ENCODE data around the gene PSMG1. TPM values are rescaled to one million over a fixed set of nuclear protein-coding genes. Genes with fewer than 3 reads are reported as not detected.

Gene PSMG1
- total RNA-seq, 2 donors from 2014 or later: 10.5 to 14.6 TPM

DNA sequence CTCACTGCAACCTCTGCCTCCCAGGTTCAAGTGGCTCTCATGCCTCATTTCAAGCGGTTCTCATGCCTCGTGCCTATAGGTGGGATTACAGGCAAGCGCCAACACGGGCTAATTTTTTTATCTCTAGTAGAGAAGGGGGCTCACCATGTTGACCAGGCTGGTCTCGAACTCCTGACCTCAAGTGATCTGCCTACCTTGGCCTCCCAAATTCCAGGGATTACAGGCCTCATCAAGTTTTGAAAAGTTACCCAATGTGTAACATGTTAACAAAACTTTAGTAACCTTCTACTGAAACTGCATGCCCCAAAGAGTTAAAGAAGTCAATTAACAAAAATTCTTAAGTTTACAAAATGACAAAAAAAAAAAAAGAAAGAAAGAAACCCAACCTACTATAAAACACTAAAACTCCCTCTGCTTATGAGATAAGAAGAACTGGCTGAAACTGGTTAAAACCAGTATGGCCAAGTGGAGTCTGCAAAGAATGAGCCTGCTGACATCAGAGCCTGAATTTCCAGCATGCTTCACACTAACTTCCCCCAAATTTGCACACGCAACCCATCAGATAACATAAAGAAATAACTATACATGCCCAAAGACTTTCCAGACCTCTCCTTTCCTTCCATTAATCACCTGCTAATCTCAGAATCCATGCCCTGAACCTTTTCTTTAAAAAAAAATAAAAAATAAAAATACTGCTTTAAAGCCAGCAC, 25.5 kb upstream of the PSMG1 start:
- H3K4me1 Mint-ChIP-seq: peaks cover 14% of the 10 kb centered on the region
- no peaks in the 10 kb centered on the region for H3K27me3 Mint-ChIP-seq
- peak overlapping the region; percentile 3 for H3K27ac Mint-ChIP-seq
- H3K4me3 Mint-ChIP-seq: no peak overlapping the region
- ATAC-seq (no peak), DNase-seq (no peak)
- H3K36me3 Mint-ChIP-seq (ENCODE audit: low read depth): peaks cover 6% of the 10 kb centered on the region
- no peaks in the 10 kb centered on the region for H3K9me3 ChIP-seq (ENCODE audit: control insufficient read depth, low read length, poor library complexity, severe bottlenecking)

- Mint-ChIP-seq H3K36me3 (ENCODE audit: low read depth) (peaks cover 10% of the 10 kb centered on the region), H3K4me1 (peaks cover 10% of the 10 kb centered on the region), H3K4me3 (no peak overlapping the region), H3K27me3 (no peaks in the 10 kb centered on the region), H3K27ac (no peak overlapping the region)
- DNase-seq (no peak), ATAC-seq (no peak)
- H3K9me3 ChIP-seq (ENCODE audit: control insufficient read depth, low read length, poor library complexity, severe bottlenecking): no peaks in the 10 kb centered on the region
Observed at GRCh38 chr21:39204134-39204533, 20.9 kb upstream of the PSMG1 start.

DNA sequence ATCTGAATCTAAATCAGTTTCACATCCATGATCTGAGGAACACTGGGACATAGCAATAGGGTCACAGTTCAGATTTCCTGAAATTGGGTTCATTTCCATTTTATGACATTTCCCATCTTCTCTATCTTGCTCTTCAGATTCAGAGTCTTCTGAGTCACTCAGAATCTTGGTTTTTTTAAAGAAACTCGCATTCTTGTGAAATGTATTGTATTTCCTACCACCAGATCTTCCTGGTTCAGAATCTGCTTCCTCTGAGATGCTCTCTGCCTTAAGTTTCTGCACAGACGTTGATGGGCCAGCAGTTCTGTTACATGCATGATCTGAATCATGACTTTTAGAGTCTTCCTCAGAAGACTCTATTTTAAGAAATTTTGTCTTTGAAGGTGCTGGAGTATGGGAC, 15.5 kb upstream of the PSMG1 start:
- H3K27me3 Mint-ChIP-seq: no peaks in the 10 kb centered on the region
- H3K9me3 ChIP-seq (ENCODE audit: control insufficient read depth, low read length, poor library complexity, severe bottlenecking): no peaks in the 10 kb centered on the region
- peaks cover 31% of the 10 kb centered on the region for H3K4me1 Mint-ChIP-seq
- peak overlapping the region; percentile 29 for H3K27ac Mint-ChIP-seq
- ATAC-seq (no peak), DNase-seq (no peak)
- peaks cover 26% of the 10 kb centered on the region for H3K36me3 Mint-ChIP-seq (ENCODE audit: low read depth)
- no peak overlapping the region for H3K4me3 Mint-ChIP-seq

DNA sequence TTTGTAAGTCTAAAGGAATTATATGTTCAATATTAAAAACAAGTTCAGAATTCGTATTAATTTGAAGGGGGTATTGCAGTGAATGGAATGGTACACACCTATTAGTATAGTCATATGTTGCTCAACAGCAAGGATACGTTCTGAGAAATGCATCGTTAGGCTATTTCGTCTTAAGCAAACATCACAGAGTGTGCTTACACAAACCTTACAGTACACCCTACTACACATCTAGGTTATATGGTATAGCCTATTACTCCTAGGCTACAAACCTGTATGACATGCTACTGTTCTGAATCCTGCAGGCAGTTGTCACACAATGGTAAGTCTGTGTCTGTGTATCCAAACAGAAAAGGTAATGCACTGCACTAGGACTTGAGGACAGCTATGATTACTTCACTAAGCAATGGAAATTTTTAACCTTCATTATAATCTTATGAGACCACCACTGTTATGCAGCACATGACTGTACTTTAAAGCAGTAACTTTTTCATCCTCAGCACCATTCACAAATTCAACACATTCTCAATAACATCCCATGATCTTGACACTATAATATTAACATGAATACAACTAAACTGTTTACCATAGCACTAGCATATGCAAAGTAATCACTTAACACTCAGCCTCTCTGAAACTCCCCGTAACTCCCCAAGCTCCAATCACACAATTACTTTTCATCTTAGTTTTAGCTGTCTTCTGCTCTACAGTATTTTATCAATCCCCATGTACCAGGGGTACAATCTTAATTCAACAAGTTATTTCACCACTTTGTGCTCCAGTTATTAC, 14.4 kb upstream of the PSMG1 start:
- Mint-ChIP-seq H3K27ac (peak overlapping the region; percentile 85), H3K4me3 (no peak overlapping the region), H3K27me3 (no peaks in the 10 kb centered on the region), H3K36me3 (ENCODE audit: low read depth) (peaks cover 26% of the 10 kb centered on the region), H3K4me1 (peaks cover 31% of the 10 kb centered on the region)
- DNase-seq: no peak
- no peak for ATAC-seq
- H3K9me3 ChIP-seq (ENCODE audit: control insufficient read depth, low read length, poor library complexity, severe bottlenecking): no peaks in the 10 kb centered on the region

GRCh38 chr21:39196838-39197237, 13.6 kb upstream of the PSMG1 start:
- peaks cover 31% of the 10 kb centered on the region for H3K4me1 Mint-ChIP-seq
- DNase-seq (no peak), ATAC-seq (no peak)
- H3K27ac Mint-ChIP-seq: peak overlapping the region; percentile 85
- H3K4me3 Mint-ChIP-seq: peak overlapping the region; percentile 69
- no peaks in the 10 kb centered on the region for H3K9me3 ChIP-seq (ENCODE audit: control insufficient read depth, low read length, poor library complexity, severe bottlenecking)
- no peaks in the 10 kb centered on the region for H3K27me3 Mint-ChIP-seq
- H3K36me3 Mint-ChIP-seq (ENCODE audit: low read depth): peaks cover 26% of the 10 kb centered on the region

- H3K36me3 Mint-ChIP-seq (ENCODE audit: low read depth): peaks cover 24% of the 10 kb centered on the region
- no peaks in the 10 kb centered on the region for H3K9me3 ChIP-seq (ENCODE audit: control insufficient read depth, low read length, poor library complexity, severe bottlenecking)
- DNase-seq (no peak), ATAC-seq (no peak)
- H3K27me3 Mint-ChIP-seq: no peaks in the 10 kb centered on the region
- H3K4me3 Mint-ChIP-seq: peak overlapping the region; percentile 69
- peaks cover 30% of the 10 kb centered on the region for H3K4me1 Mint-ChIP-seq
- H3K27ac Mint-ChIP-seq: peak overlapping the region; percentile 69
Observed at GRCh38 chr21:39196310-39196709, 13.1 kb upstream of the PSMG1 start.

DNA sequence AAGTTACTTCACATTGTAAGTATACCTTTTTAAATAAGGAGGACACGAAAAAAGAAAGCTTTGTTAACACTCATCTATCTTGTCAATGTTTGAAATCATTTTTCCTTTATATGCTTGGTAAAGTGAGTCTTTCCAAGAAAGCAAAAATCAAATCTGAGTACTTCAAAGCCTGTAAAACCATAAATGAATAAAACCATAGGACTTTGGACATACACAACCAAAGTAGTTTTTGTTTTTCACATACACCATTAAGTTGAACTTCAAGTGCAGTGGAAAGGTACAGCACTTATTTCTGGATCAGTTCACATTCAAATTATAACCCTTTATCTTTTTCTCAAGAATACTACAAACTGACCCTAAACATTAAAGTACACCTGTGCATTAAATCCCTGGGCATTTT, 10.1 kb upstream of the PSMG1 start:
- no peak overlapping the region for H3K4me3 Mint-ChIP-seq
- ATAC-seq: no peak
- peaks cover 17% of the 10 kb centered on the region for H3K36me3 Mint-ChIP-seq (ENCODE audit: low read depth)

DNA sequence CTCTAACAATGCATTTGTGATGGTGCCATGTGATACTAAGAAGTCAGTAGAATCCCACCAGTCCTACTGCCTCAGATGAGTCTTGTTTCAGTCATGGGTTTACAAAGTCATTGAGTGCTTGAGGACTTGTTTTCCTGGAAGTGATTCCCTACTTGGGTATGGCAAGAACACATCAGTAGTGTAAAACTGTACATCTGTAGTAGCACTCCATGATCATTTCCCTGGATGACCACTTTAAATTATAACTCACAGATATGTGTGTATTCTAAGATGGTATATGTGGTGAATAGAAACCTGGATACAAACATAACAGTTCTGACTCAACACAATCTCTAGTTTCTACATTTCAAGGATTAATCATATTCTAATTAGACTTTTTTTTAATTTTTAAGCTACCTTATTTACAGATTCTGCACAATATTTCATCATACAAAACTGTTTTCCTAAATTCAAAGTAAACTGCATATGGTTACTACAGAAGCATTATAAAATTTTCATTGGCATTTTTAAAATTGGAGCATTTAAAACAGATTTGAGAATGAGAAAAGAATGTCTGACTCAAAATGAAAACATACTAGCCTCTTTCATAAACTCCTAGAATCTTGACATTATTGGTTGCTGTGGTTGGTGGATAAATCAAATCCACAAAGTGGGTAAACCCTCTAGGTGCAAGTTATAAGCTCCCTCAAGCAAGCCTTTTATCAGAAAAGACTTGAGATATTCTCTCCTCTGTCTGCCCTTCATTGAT, 6.8 kb upstream of the PSMG1 start:
- H3K27ac Mint-ChIP-seq: no peak overlapping the region
- no peaks in the 10 kb centered on the region for H3K9me3 ChIP-seq (ENCODE audit: control insufficient read depth, low read length, poor library complexity, severe bottlenecking)
- H3K27me3 Mint-ChIP-seq: no peaks in the 10 kb centered on the region
- ATAC-seq: no peak
- peaks cover 3% of the 10 kb centered on the region for H3K36me3 Mint-ChIP-seq (ENCODE audit: low read depth)
- no peak overlapping the region for H3K4me3 Mint-ChIP-seq
- no peak for DNase-seq
- peaks cover 12% of the 10 kb centered on the region for H3K4me1 Mint-ChIP-seq

More for the DNA sequence above, 10.1 kb upstream of the PSMG1 start:
- H3K9me3 ChIP-seq (ENCODE audit: control insufficient read depth, low read length, poor library complexity, severe bottlenecking): no peaks in the 10 kb centered on the region
- no peaks in the 10 kb centered on the region for H3K27me3 Mint-ChIP-seq
- DNase-seq: no peak
- no peak overlapping the region for H3K27ac Mint-ChIP-seq
- peaks cover 27% of the 10 kb centered on the region for H3K4me1 Mint-ChIP-seq

GRCh38 chr21:39188521-39189139, 5.4 kb upstream of the PSMG1 start:
- no peaks in the 10 kb centered on the region for H3K27me3 Mint-ChIP-seq
- H3K27ac Mint-ChIP-seq: no peak overlapping the region
- ATAC-seq: no peak
- H3K9me3 ChIP-seq (ENCODE audit: control insufficient read depth, low read length, poor library complexity, severe bottlenecking): no peaks in the 10 kb centered on the region
- no peak overlapping the region for H3K4me3 Mint-ChIP-seq
- H3K4me1 Mint-ChIP-seq: peaks cover 17% of the 10 kb centered on the region
- no peaks in the 10 kb centered on the region for H3K36me3 Mint-ChIP-seq (ENCODE audit: low read depth)
- no peak for DNase-seq

DNA sequence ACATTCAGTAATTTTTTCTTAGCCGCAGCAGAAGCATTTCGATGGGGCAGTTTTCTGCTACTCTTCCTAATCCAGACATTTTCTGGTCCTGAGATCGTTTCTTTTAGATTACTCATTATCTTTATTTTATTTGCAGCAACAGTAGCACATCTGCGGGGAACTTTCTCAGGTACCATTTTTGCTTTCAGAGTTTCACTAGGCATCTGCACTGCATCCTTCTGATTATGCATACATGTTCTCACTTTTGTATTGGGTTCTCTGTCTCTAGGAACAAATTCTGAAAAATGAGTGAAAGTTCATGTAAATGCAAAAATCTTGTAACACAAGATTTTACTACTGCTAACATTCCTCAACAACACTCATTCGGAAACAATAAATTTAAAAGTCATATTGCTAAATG, 3.9 kb upstream of the PSMG1 start:
- ATAC-seq (no peak), DNase-seq (no peak)
- Mint-ChIP-seq H3K27ac (no peak overlapping the region), H3K4me1 (peaks cover 24% of the 10 kb centered on the region), H3K4me3 (no peak overlapping the region), H3K36me3 (ENCODE audit: low read depth) (peaks cover 2% of the 10 kb centered on the region), H3K27me3 (no peaks in the 10 kb centered on the region)
- no peaks in the 10 kb centered on the region for H3K9me3 ChIP-seq (ENCODE audit: control insufficient read depth, low read length, poor library complexity, severe bottlenecking)

DNA sequence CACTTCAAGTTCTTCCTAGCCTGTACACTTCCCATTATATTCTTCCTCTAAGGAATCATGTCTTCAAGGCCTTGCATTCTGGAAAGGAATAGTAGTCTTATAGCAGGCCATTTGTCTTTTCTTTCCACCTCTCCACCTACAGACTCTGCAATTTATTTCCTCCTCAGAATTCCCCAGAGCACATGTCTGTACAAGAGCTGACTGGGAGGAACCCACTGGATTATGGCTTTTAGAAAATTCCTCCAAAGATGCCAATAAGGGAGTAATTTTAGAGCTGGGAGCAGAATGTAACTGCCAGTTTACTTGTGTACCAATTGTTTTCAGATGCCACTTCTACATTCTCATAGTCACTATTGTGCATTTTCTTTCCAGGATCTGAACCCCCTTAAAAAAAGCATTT, 3.4 kb upstream of the PSMG1 start:
- no peaks in the 10 kb centered on the region for H3K9me3 ChIP-seq (ENCODE audit: control insufficient read depth, low read length, poor library complexity, severe bottlenecking)
- no peak for ATAC-seq
- H3K36me3 Mint-ChIP-seq (ENCODE audit: low read depth): peaks cover 2% of the 10 kb centered on the region
- no peak overlapping the region for H3K27ac Mint-ChIP-seq
- no peak for DNase-seq
- peaks cover 28% of the 10 kb centered on the region for H3K4me1 Mint-ChIP-seq
- no peaks in the 10 kb centered on the region for H3K27me3 Mint-ChIP-seq
- no peak overlapping the region for H3K4me3 Mint-ChIP-seq

GRCh38 chr21:39185157-39185556, 1.9 kb upstream of the PSMG1 start:
- peaks cover 2% of the 10 kb centered on the region for H3K36me3 Mint-ChIP-seq (ENCODE audit: low read depth)
- H3K27me3 Mint-ChIP-seq: no peaks in the 10 kb centered on the region
- H3K9me3 ChIP-seq (ENCODE audit: control insufficient read depth, low read length, poor library complexity, severe bottlenecking): no peaks in the 10 kb centered on the region
- H3K4me1 Mint-ChIP-seq: peaks cover 34% of the 10 kb centered on the region
- peak overlapping the region; percentile 33 for H3K4me3 Mint-ChIP-seq
- no peak for DNase-seq
- peak overlapping the region; percentile 27 for H3K27ac Mint-ChIP-seq
- ATAC-seq: no peak

Measured in T-helper 17 cell (primary cell).